ENCODE results near the gene TMED4.
"Not testable (repeated sequence)": the region's sequence is repeated elsewhere in the genome, so short reads cannot be mapped to it uniquely, and the experiment has no call there.

The TMED4 gene

GRCh38 chr7:44607141-44608068, 25.4 kb upstream of the TMED4 start:
- DNase-seq, result no peak

GRCh38 chr7:44606341-44607140, 24.5 kb upstream of the TMED4 start, which contains the start of gene OGDH:
OGDH (plus strand) TSS chr7:44606627; CDS start chr7:44624344, 17,717 bp downstream.
- peak; percentile 98 for DNase-seq

GRCh38 chr7:44604941-44605340, 22.9 kb upstream of the TMED4 start:
- DNase-seq, result no peak

DNA sequence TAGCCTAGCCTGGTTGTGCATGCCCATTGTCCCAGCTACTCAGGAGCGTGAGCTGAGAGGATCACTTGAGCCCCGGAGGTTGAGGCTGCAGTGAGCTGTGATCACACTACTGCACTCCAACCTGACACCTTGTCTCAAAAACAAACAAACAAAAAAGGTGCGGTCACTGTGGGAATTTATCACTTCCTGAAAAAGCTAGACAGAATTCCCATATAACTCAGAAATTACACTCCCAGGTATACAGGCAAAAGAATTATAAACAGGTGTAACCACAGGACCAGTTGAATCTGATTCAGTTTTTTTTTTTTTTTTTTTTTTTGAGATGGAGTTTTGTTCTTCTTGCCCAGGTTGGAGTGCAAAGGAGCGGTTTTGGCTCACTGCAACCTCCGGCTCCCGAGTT, 21.2 kb upstream of the TMED4 start:
- DNase-seq, result no peak

DNA sequence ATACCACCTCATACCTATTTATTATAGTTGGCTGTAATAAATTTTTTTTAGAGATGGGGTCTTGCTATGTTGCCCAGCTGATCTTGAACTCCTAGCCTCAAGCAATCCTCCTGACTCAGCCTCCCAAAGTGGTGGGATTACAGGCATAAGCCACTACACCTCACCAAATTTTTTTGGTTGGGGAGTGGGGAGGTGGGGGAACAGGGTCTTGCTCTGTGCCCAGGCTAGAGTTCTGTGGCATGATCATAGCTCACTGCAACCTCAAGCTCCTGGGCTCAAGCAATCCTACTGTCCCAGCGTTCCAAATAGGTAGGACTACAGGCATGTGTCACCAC, 20.5 kb upstream of the TMED4 start:
- no peak for DNase-seq

DNA sequence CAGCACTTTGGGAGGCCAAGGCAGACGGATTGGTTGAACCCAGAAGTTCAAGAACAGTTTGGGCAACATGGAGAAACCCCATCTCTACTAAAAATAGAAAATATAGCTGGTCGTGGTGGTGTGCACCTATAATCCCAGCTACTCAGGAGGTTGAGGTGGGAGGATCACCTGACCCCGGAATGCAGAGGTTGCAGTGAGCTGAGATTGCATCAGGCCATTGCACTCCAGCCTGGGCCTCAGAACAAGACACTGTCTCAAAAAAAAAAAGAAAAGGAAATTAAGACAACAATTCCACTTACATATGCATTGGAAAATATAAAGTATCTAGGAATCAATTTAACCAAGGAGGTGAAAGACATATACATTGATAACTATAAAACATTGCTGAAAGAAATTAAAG, 17.2 kb upstream of the TMED4 start:
- no peak for DNase-seq

- DNase-seq, result not testable (repeated sequence)
These were observed 15.2 kb upstream of the TMED4 start for GRCh38 chr7:44597181-44597580.

- no peak for DNase-seq
These were observed 14.1 kb upstream of the TMED4 start for GRCh38 chr7:44595934-44596635.

- DNase-seq, result no peak
These were observed 8.9 kb upstream of the TMED4 start for GRCh38 chr7:44590910-44591309.

GRCh38 chr7:44587843-44588711, 6.0 kb upstream of the TMED4 start:
- DNase-seq, result no peak

DNA sequence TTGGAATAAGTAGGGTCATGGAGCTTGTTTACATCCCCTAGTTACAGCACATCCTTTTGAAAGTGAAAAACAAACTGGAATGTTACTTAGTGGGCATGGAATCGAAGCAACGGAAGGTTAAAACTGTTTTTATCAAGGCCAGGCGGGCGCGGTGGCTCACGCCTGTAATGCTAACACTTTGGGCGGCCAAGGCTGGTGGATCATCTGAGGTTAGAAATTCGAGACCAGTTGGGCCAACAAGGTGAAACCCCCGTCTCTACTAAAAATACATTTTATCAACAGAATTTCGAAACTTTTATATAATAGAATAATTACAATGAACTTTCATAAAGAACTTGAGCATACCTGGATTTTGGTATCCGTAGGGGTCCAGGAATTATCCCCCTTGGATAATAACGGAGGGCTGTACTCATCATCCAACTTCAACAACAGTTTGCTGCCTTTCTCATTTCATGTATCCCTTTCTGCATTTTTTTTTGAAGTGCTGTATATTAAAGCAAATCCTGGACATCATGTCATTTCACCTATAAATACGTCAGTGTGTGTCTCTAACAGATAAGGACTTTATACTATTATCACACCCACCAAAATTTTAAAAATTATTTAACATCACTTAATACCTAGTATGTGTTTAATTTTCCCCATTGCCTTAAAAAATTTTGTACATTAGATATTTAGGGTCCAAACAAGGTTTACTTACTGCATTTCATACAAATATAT, 1.3 kb upstream of the TMED4 start:
- DNase-seq, result no peak

- no peak for DNase-seq
These were observed 819 bp downstream of the TMED4 start for GRCh38 chr7:44580945-44581878.

GRCh38 chr7:44576228-44576627, 5.8 kb downstream of the TMED4 start:
- DNase-seq, result no peak

DNA sequence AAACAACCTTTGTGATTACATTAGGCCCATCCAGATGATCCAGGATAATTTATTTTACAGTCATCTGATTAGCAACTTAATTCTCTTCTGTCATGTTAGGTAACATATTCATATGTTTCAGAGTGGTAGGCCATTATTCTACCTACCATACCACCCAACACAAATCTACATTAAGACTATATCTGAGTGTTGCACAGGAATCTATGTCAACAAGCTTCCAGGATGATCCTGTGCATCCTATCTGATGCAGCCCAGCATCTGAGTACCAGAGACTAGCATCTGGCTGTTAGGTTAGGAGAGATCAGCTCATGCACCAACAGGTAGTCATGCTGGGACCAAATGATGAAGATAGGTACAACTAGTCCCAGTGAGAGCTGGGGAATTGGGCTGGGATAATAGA, 7.0 kb downstream of the TMED4 start:
- DNase-seq, result no peak

GRCh38 chr7:44574287-44574872, 7.7 kb downstream of the TMED4 start:
- DNase-seq, result no peak

- peak; percentile 82 for DNase-seq
These were observed 8.4 kb downstream of the TMED4 start, which contains the start of gene DDX56 for GRCh38 chr7:44573464-44574286. DDX56 (minus strand) TSS chr7:44573908; CDS start chr7:44573895, 13 bp downstream.

- DNase-seq, result no peak
These were observed 9.3 kb downstream of the TMED4 start for GRCh38 chr7:44572771-44573170.

GRCh38 chr7:44569959-44570358, 12.1 kb downstream of the TMED4 start:
- no peak for DNase-seq
